HFFc6 (cell line): ENCODE data around the gene NEAT1. TPM values are rescaled to one million over a fixed set of nuclear protein-coding genes. Genes with fewer than 3 reads are reported as not detected.

ENCODE experiments used
- DNase-seq: peaks from one replicate; pipeline ENCODE4 v3.0.0-alpha.2; 2018
- H3K27ac Mint-ChIP-seq: 2 replicates; pipeline ENCODE4 v1.8.0; 2020; ENCODE audit warnings: mild to moderate bottlenecking, mixed read lengths
- H3K27me3 Mint-ChIP-seq: 2 replicates; pipeline ENCODE4 v1.8.0; 2021; ENCODE audit warnings: mild to moderate bottlenecking, moderate library complexity, mixed read lengths; ENCODE audit not compliant: insufficient read depth
- H3K36me3 Mint-ChIP-seq: 2 replicates; pipeline ENCODE4 v1.8.0; 2021; ENCODE audit warnings: low read depth, mixed read lengths
- H3K4me1 Mint-ChIP-seq: 2 replicates; pipeline ENCODE4 v1.8.0; 2020; ENCODE audit warnings: low read depth, mixed read lengths
- H3K4me3 Mint-ChIP-seq: 2 replicates; pipeline ENCODE4 v1.8.0; 2020; ENCODE audit warnings: mild to moderate bottlenecking, moderate library complexity, mixed read lengths
- H3K9me3 Mint-ChIP-seq: 2 replicates; pipeline ENCODE4 v1.8.0; 2020; ENCODE audit warnings: mild to moderate bottlenecking, mixed read lengths
- total RNA-seq, 6 experiments: library from RNA; stranded (reverse); fragmentation: NEBNext Ultra II Directional; extraction: Animal tissue kit (Norgen Biotek cat#: 25700); gene quantifications; 2 replicates in 1 of 6; 3 replicates in 5 of 6; pipeline ENCODE4 v1.2.3, GENCODE V29; 2021
- TF ChIP-seq, protein P1 (sequence below): fragments of 200-600 bp; sonication (generic); IDR thresholded peaks from 2 replicates; pipeline ENCODE4 v1.5.0; 2021; ENCODE audit warnings: antibody characterized with exemption, mild to moderate bottlenecking

Gene NEAT1
- total RNA-seq, 6 experiments from 2014 or later = 185 to 250 (median 213) TPM

GRCh38 chr11:65417702-65418430 is 4.7 kb upstream of the NEAT1 start:
- DNase-seq = no peak
- Mint-ChIP-seq H3K27ac (peak overlapping the region; percentile 98), H3K4me1 (peaks cover 70% of the 10 kb centered on the region), H3K4me3 (peak overlapping the region; percentile 70), H3K27me3 (peaks cover 18% of the 10 kb centered on the region), H3K36me3 (peaks cover 4% of the 10 kb centered on the region), H3K9me3 (peaks cover 5% of the 10 kb centered on the region)
- TF ChIP-seq, protein P1, sequence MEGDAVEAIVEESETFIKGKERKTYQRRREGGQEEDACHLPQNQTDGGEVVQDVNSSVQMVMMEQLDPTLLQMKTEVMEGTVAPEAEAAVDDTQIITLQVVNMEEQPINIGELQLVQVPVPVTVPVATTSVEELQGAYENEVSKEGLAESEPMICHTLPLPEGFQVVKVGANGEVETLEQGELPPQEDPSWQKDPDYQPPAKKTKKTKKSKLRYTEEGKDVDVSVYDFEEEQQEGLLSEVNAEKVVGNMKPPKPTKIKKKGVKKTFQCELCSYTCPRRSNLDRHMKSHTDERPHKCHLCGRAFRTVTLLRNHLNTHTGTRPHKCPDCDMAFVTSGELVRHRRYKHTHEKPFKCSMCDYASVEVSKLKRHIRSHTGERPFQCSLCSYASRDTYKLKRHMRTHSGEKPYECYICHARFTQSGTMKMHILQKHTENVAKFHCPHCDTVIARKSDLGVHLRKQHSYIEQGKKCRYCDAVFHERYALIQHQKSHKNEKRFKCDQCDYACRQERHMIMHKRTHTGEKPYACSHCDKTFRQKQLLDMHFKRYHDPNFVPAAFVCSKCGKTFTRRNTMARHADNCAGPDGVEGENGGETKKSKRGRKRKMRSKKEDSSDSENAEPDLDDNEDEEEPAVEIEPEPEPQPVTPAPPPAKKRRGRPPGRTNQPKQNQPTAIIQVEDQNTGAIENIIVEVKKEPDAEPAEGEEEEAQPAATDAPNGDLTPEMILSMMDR = no peak

GRCh38 chr11:65418431-65418680 is 4.2 kb upstream of the NEAT1 start:
- Mint-ChIP-seq H3K4me1 (peaks cover 70% of the 10 kb centered on the region), H3K4me3 (peak overlapping the region; percentile 70), H3K27me3 (peaks cover 23% of the 10 kb centered on the region), H3K9me3 (peaks cover 10% of the 10 kb centered on the region), H3K27ac (peak overlapping the region; percentile 98), H3K36me3 (peaks cover 9% of the 10 kb centered on the region)
- TF ChIP-seq, protein P1 = no peak
- DNase-seq = no peak

DNA sequence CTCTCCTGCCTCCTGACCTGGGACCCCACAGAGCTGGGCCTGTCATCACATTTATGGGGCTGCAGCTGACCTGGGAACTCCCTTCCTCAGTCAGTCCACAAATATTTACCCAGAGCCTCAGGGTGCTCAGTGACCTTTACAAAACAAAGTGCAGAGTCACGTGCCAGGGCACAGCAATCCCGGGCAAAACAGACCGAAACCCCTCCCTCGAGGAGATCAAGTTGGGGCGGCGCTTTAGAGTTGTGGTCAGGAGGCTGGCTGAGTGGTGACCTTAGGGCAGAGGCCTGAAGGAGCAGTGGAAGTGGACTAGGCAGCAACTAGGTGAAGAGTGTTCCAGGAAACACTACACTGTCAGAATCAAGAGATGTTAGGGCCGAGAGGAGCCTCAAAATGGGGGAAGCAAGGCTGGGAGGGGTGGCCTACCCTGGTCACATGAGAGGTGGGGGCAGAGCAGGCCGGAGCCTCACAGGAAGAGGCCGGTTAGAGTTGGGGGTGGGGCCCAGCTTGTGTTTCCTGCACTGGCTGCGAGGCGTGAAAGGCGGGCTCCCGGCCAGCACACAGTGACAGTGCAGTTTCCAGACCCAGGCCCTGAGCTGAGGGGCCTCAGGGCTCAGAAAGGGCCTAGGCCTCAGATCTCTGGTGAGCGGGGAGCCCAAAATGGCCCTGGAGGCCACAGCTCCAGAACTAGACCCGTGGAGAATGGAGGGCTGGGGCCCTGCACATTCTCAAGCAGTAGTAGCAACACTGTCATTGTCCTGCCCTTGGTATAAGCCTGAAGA is 3.7 kb upstream of the NEAT1 start:
- peak; percentile 97 for DNase-seq
- Mint-ChIP-seq H3K27me3 (peaks cover 29% of the 10 kb centered on the region), H3K27ac (peak overlapping the region; percentile 98), H3K9me3 (peaks cover 15% of the 10 kb centered on the region), H3K4me3 (peak overlapping the region; percentile 70), H3K36me3 (peaks cover 14% of the 10 kb centered on the region), H3K4me1 (peaks cover 70% of the 10 kb centered on the region)
- TF ChIP-seq, protein P1 = no peak; the same call in 1 of the 2 replicates

DNA sequence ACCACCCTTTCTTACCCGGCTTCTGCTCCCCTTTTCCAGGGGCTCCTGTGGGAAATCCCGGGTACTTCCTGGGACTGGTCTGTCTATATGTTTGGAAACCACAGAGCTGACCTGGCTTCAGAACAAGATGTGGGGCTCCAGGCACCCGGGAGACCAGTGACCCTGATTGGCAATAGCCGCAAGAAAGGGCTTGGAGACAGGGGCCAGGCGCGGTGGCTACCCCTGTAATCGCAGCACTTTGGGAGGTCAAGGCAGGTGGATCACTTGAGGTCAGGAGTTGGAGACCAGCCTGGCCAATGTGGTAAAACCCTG is 3.2 kb upstream of the NEAT1 start:
- Mint-ChIP-seq H3K4me1 (peaks cover 70% of the 10 kb centered on the region), H3K4me3 (peak overlapping the region; percentile 70), H3K36me3 (peaks cover 20% of the 10 kb centered on the region), H3K9me3 (peaks cover 21% of the 10 kb centered on the region), H3K27ac (peak overlapping the region; percentile 98), H3K27me3 (peaks cover 34% of the 10 kb centered on the region)
- DNase-seq = peak; percentile 14
- TF ChIP-seq, protein P1 = no peak

- peaks cover 70% of the 10 kb centered on the region for H3K4me1 Mint-ChIP-seq
- TF ChIP-seq, protein P1 = no peak
- peak; percentile 80 for DNase-seq
Measured at GRCh38 chr11:65419772-65420481, 2.7 kb upstream of the NEAT1 start.

More at GRCh38 chr11:65419772-65420481, 2.7 kb upstream of the NEAT1 start:
- Mint-ChIP-seq H3K27ac (peak overlapping the region; percentile 98), H3K27me3 (peaks cover 39% of the 10 kb centered on the region), H3K4me3 (peak overlapping the region; percentile 70), H3K36me3 (peaks cover 25% of the 10 kb centered on the region), H3K9me3 (peaks cover 26% of the 10 kb centered on the region)
